GM12874 (cell line): Measurements from ENCODE around the gene FLYWCH1.

ENCODE experiments used
- CTCF ChIP-seq: IDR thresholded peaks from 2 replicates; pipeline ENCODE4 v1.5.1; 2011; ENCODE audit warnings: low read depth, mild to moderate bottlenecking, control low read depth, low read length, moderate library complexity; ENCODE audit not compliant: insufficient read depth

Gene FLYWCH1

GRCh38 chr16:2949705-2950352, 38.1 kb downstream of the FLYWCH1 start:
- no peak for TF ChIP-seq CTCF

- no peak for TF ChIP-seq CTCF
These were observed 38.6 kb downstream of the FLYWCH1 start for GRCh38 chr16:2950353-2950724.

GRCh38 chr16:2950773-2951172, 39.0 kb downstream of the FLYWCH1 start:
- no peak for TF ChIP-seq CTCF

GRCh38 chr16:2952679-2953078, 40.9 kb downstream of the FLYWCH1 start:
- no peak for TF ChIP-seq CTCF

GRCh38 chr16:2953706-2954627, 42.2 kb downstream of the FLYWCH1 start:
- no peak for TF ChIP-seq CTCF

DNA sequence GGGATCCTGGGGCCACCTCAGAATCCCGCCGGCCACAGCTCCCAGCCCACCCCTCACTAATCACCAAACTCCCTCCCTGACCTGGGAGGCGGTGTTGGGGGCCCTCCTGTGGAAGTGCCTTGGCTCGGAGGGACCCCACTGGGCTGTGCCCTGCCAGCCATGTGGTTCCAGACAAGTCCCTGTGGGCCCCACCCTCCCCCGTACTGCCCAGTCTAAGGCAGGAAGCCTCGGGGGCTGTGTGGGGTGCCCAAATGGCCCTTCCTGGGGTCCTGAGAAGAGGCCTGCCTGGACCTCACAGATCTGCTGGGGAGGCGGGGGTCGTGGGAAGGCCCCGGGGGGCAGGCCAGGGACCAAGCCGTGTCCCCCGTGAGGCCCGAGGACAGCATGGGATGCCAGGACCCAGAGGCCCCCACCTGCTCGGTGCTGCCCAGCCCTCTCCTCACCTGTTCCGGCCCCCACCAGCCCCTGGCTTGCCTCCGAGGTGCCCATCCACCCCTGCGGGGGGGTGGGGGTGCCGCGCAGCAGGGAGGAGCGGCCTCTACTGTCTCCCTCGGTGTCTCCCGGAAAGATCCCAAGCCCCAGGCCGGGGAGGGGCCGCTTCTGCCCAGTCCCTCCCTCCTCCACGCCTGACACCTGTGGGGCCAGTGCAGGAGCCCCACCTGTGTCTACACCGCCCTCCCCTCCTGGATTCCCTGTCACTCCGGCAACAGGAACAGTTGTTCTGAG, 43.1 kb downstream of the FLYWCH1 start:
- TF ChIP-seq CTCF = no peak

DNA sequence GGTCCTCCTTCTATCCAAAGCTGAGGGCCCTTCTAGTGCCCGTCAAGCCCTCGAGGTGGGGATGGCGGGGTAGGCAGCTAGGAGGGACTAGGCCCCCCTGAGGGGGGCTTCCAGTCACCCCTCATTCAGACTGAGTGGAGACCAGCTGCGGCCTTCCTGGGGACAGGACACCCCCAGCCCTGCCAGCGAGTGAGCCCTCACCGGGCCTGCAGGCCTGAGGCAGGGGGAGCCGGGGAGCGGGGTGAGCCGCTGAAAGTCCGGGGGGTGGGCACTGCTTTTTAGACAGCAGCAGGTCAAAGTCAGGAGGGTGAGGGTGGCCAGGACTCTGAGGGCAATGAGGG, 43.7 kb downstream of the FLYWCH1 start:
- TF ChIP-seq CTCF = no peak
